Measurements from ENCODE around the gene CTSF.

CTSF gene

DNA sequence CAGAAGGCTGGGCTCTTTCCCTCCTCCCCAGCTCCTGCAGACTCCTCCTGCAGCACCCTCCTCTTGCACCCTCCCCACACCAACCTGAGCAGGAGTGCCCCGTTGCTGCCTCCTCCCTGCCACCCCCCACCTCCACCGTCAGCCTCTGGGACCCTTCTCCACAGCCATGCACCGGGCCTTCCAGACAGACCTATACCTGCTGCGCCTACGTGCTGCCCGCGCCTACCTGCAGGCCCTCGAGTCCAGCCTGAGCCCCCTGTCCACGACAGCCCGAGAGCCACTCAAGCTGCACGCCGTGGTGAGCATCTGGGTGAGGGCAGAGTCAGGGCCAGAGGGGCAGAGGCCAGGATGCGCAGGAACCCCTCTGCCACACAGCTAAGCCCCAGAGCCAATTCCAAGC is 38.8 kb downstream of the CTSF start:
- DNase-seq: no peak

DNA sequence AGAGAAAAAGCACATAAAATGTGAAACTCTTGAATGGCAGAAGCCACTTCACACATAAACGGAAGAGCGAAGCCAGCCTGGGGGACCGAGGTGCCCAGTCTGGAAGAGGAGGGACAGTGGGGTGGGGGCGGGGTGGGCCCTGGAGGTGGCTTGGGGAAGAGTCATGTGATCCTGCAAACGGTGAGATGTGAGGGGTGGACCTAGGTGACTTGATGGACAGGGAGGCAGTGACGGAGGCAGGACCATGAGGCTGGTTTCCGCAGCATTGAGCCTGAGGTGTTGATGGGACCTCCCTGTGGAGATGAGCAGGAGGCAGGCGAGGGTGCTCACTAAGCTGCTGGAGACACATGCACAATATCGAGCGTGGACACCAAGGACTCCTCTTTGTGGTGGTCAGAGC is 39.3 kb downstream of the CTSF start:
- DNase-seq: no peak

DNA sequence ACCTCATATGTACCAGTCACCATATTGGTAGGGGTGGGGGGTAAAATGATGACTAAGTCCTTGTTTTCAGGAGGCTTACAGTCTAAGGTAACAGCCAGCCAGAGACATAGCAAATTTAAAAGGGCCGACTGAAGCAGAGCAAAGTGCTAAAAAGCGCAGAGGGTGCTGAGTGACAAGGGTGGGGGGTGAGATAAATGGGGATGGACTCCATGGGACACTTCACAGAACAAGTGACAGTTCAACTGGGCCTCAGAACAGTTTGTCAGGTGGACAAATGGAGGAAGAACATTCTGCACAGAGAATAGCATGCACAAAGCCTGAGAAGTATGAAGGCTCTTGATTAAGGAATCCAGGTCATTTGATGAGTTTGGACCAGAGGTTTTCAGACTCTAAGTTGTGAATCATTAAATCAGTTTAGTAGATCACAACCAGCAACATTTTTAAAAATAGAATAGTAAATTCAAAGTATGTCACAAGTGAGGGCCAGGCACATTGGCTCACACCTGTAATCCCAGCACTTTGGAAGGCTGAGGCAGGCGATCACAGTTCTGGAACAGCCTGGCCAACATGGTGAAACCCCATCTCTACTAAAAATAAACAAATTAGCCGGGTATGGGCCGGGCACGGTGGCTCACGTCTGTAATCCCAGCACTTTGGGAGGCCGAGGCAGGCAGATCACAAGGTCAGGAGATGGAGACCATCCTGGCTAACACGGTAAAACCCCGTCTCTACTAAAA is 43.9 kb downstream of the CTSF start:
- DNase-seq: no peak

DNA sequence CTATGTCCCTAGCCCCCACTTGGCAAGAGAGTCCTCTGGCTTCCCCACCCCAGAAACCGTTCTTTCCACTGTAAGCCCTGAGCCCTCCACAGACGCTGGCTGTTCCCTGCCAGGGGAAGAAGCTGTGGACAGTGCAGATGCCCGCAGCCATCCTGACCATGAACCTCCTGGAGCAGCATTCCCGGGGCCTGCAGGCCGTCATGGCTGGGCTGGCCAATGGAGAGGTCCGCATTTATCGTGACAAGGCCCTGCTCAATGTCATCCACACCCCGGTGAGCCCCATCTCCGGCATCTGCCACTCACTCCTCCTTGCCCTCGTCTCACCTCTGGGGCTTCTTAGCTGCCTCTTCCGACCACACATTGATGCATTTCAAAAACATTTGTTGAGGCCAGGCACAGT is 44.8 kb downstream of the CTSF start:
- DNase-seq: no peak

All from CD4-positive, alpha-beta T cell treated with Interferon alpha-2 for 1 hour (primary cell).